ENCODE measurements around the gene FUT4. TPM values are rescaled to one million over a fixed set of nuclear protein-coding genes. Genes with fewer than 3 reads are reported as not detected.

Gene FUT4, protein sequence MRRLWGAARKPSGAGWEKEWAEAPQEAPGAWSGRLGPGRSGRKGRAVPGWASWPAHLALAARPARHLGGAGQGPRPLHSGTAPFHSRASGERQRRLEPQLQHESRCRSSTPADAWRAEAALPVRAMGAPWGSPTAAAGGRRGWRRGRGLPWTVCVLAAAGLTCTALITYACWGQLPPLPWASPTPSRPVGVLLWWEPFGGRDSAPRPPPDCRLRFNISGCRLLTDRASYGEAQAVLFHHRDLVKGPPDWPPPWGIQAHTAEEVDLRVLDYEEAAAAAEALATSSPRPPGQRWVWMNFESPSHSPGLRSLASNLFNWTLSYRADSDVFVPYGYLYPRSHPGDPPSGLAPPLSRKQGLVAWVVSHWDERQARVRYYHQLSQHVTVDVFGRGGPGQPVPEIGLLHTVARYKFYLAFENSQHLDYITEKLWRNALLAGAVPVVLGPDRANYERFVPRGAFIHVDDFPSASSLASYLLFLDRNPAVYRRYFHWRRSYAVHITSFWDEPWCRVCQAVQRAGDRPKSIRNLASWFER
- 6.1 TPM for total RNA-seq

DNA sequence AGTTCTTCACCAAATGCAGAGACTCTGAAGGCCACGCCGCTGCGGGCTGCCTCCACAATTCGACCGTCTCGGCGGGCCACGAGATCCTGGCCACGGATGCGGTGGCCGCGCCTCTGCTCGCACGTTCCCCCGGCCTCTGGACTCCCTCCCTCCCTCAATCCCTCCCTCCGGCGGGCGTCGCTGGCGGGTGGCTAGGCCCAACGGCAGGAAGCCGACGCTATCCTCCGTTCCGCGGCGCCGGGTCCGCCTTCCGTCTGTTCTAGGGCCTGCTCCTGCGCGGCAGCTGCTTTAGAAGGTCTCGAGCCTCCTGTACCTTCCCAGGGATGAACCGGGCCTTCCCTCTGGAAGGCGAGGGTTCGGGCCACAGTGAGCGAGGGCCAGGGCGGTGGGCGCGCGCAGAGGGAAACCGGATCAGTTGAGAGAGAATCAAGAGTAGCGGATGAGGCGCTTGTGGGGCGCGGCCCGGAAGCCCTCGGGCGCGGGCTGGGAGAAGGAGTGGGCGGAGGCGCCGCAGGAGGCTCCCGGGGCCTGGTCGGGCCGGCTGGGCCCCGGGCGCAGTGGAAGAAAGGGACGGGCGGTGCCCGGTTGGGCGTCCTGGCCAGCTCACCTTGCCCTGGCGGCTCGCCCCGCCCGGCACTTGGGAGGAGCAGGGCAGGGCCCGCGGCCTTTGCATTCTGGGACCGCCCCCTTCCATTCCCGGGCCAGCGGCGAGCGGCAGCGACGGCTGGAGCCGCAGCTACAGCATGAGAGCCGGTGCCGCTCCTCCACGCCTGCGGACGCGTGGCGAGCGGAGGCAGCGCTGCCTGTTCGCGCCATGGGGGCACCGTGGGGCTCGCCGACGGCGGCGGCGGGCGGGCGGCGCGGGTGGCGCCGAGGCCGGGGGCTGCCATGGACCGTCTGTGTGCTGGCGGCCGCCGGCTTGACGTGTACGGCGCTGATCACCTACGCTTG is at the start of gene FUT4:
FUT4 (plus strand) TSS at position 227 of the 951 bp plus-strand sequence; CDS start at position 440, 213 bp downstream.
- DNase-seq (ENCODE audit: extremely low spot score in 2 of 2): peak in 1 of 2 donors; percentile 91
- Histone ChIP-seq H3K9me3 (no peaks in the 10 kb centered on the region), H3K4me1 (peaks cover 49% of the 10 kb centered on the region), H3K27me3 (no peaks in the 10 kb centered on the region), H3K36me3 (no peaks in the 10 kb centered on the region), H3K4me3 (peak within 1 kb of the TSS; percentile 60 to 97), H3K27ac (peak within 1 kb of the TSS; percentile 91)
- TF ChIP-seq POLR2AphosphoS5 (IDR thresholded peaks at IDR 0.05; ENCODE audit: insufficient read depth in 1 of 2, low read depth in 1 of 2) (peak in 1 of 2 donors; percentile 86), POLR2A (IDR thresholded peaks at IDR 0.05) (peak in 1 of 2 donors; percentile 19)
- TF ChIP-seq, protein P1, sequence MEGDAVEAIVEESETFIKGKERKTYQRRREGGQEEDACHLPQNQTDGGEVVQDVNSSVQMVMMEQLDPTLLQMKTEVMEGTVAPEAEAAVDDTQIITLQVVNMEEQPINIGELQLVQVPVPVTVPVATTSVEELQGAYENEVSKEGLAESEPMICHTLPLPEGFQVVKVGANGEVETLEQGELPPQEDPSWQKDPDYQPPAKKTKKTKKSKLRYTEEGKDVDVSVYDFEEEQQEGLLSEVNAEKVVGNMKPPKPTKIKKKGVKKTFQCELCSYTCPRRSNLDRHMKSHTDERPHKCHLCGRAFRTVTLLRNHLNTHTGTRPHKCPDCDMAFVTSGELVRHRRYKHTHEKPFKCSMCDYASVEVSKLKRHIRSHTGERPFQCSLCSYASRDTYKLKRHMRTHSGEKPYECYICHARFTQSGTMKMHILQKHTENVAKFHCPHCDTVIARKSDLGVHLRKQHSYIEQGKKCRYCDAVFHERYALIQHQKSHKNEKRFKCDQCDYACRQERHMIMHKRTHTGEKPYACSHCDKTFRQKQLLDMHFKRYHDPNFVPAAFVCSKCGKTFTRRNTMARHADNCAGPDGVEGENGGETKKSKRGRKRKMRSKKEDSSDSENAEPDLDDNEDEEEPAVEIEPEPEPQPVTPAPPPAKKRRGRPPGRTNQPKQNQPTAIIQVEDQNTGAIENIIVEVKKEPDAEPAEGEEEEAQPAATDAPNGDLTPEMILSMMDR (IDR thresholded peaks at IDR 0.05): no peak
- intact Hi-C loops (cut with DNase I): no loop called here

DNA sequence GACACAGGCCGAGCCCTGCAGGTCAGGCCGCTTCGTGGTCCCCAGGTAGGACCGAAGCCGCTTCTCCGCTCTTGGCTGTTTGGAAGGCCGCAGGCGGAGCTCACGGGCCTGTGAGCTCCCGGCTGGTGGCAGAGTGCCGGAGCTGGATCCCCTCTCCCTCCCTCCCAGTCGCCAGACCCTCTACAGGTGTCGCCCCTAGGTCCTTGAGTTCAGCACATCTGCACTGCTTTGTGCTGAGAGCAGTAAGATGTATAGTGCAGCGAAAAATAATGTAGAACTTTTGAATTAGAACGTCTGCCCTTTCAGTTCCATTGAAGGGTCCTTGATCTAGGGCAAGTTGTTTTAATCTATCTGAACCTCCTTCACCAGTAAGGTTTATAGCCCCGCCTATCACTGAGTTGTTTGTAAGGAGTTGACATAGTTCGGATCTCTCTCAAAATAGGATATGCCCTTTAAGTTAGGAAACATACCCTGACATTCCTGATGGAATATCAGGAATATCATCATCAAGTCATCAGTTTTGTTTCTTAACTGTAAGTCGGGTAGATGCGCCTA is 49.5 kb upstream of the FUT4 start:
- intact Hi-C loops (cut with DNase I): no loop called here
- Histone ChIP-seq H3K4me3 (peak overlapping the region; percentile 66 to 83), H3K4me1 (peaks cover 34% of the 10 kb centered on the region), H3K27ac (peak overlapping the region; percentile 80), H3K9me3 (no peaks in the 10 kb centered on the region), H3K27me3 (no peaks in the 10 kb centered on the region), H3K36me3 (peaks cover 0 to 31% of the 10 kb centered on the region in 2 donors)
- no peak for DNase-seq (ENCODE audit: extremely low spot score in 2 of 2)
- TF ChIP-seq POLR2A (IDR thresholded peaks at IDR 0.05): no peak
- peak in 1 of 2 donors; percentile 57 for TF ChIP-seq POLR2AphosphoS5 (IDR thresholded peaks at IDR 0.05; ENCODE audit: insufficient read depth in 1 of 2, low read depth in 1 of 2)

DNA sequence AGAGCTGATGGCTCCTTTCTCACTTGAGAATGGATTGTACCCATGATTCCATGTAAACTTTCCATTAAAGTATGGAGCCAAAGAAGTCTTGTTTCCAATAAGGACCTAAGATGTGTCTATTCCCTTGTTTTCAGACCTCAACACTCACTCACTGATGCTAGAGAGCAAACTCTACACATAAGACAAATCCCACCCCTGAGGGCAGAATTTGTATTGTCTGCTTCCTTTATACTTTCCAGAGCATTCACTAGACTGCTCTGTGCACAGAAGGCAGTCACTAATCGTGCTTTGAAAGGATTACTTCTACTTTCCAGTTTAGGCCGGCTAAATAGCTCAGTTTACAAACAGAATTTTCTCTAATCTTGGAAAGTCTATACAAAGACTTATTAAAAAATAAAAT is 43.5 kb upstream of the FUT4 start:
- intact Hi-C loops (cut with DNase I): no loop called here
- no peak for DNase-seq (ENCODE audit: extremely low spot score in 2 of 2)
- H3K27ac ChIP-seq: no peak overlapping the region
- H3K9me3 ChIP-seq: no peaks in the 10 kb centered on the region
- H3K4me1 ChIP-seq: peaks cover 7% of the 10 kb centered on the region
- TF ChIP-seq POLR2A (IDR thresholded peaks at IDR 0.05) (no peak), POLR2AphosphoS5 (IDR thresholded peaks at IDR 0.05; ENCODE audit: insufficient read depth in 1 of 2, low read depth in 1 of 2) (no peak)
- TF ChIP-seq, protein P1 (IDR thresholded peaks at IDR 0.05): no peak
- no peaks in the 10 kb centered on the region for H3K27me3 ChIP-seq
- peaks cover 0 to 45% of the 10 kb centered on the region in 2 donors for H3K36me3 ChIP-seq
- H3K4me3 ChIP-seq: no peak overlapping the region

DNA sequence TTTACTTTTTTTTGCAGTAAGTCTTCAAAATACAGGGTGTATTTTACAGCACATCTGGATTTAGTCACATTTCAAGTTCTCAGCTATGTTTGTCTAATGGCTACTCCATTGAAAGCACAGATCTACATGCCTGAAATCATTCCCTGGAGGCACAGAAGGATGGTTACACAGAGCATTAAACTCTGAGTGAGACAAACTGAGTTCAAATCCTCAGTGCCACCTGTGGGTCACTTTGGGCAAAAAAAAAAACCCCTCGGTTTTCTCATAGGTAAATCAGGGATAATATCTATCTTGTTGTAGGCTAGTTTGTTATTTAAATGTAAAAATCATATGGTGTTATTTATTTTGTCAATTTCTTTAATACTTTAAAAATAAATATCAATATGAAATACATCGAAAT is 42.2 kb upstream of the FUT4 start:
- Histone ChIP-seq H3K4me3 (no peak overlapping the region), H3K27ac (no peak overlapping the region), H3K36me3 (peaks cover 0 to 44% of the 10 kb centered on the region in 2 donors), H3K9me3 (no peaks in the 10 kb centered on the region), H3K27me3 (no peaks in the 10 kb centered on the region), H3K4me1 (no peaks in the 10 kb centered on the region)
- intact Hi-C loops (cut with DNase I): no loop called here
- no peak for DNase-seq (ENCODE audit: extremely low spot score in 2 of 2)
- no peak for TF ChIP-seq POLR2A (IDR thresholded peaks at IDR 0.05)
- TF ChIP-seq POLR2AphosphoS5 (IDR thresholded peaks at IDR 0.05; ENCODE audit: insufficient read depth in 1 of 2, low read depth in 1 of 2): no peak
- TF ChIP-seq, protein P1 (IDR thresholded peaks at IDR 0.05): no peak

Data from vagina (tissue), 2 donors.